PC-9 (cell line): ENCODE data around the gene TSHZ2.

ENCODE experiments used
- CTCF ChIP-seq: fragments of 200-600 bp; sonication (generic); conservative IDR thresholded peaks from 2 replicates; pipeline ENCODE4 v1.6.1; 2017; ENCODE audit warnings: mixed run types, antibody characterized with exemption, mild to moderate bottlenecking, moderate library complexity
- EZH2 ChIP-seq: fragments of 200-600 bp; sonication (generic); IDR thresholded peaks from 2 replicates; pipeline ENCODE4 v1.8.0; 2017; ENCODE audit warnings: antibody characterized with exemption, low read depth

DNA sequence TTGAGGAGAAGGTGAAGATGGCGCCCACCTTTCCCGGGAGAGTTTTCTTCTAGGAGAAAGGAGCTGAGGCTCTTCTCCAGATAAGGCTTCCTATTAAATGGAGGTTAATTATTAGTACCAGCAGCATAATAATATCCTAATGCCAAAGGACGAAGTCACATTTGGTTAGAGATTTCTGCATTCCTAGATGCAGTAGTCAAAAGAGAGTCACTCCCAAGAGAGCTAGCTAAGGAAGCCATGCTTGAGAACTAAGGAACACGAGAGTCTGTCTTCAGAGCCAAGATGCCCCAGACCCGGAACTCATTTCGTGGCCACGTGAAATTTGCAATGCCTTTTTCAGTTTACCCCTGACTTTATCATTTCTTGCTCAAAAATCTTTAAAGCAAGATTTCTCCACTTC is 132.7 kb downstream of the TSHZ2 start:
- TF ChIP-seq CTCF: no peak
- no peak for TF ChIP-seq EZH2
